ENCODE measurements around the gene ZNF136.

ZNF136 gene

DNA sequence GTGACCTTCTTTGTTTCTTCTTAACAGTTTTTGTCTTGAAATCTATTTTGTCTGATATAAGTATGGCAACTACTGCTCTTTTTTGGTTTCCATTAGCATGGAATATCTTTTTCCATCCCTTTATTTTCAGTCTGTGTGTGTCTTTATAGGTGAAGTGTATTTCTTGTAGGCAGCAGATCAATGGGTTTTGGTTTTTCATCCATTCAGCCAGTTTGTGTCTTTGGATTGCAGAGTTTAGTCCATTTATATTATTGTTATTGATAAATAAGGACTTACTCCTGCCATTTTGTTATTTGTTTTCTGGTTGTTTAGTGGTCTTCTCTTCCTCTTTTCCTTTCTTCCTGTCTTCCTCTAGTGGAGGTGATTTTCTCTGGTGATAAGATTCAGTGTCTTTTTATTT is 54.4 kb downstream of the ZNF136 start:
- Mint-ChIP-seq H3K4me1 (ENCODE audit: low read depth) (no peaks in the 10 kb centered on the region), H3K36me3 (ENCODE audit: low read depth) (peaks cover 7% of the 10 kb centered on the region), H3K27me3 (ENCODE audit: low read depth) (no peaks in the 10 kb centered on the region), H3K27ac (no peak overlapping the region), H3K9me3 (peaks cover 79% of the 10 kb centered on the region), H3K4me3 (no peak overlapping the region)
- no peak for DNase-seq (ENCODE audit: low spot score)

DNA sequence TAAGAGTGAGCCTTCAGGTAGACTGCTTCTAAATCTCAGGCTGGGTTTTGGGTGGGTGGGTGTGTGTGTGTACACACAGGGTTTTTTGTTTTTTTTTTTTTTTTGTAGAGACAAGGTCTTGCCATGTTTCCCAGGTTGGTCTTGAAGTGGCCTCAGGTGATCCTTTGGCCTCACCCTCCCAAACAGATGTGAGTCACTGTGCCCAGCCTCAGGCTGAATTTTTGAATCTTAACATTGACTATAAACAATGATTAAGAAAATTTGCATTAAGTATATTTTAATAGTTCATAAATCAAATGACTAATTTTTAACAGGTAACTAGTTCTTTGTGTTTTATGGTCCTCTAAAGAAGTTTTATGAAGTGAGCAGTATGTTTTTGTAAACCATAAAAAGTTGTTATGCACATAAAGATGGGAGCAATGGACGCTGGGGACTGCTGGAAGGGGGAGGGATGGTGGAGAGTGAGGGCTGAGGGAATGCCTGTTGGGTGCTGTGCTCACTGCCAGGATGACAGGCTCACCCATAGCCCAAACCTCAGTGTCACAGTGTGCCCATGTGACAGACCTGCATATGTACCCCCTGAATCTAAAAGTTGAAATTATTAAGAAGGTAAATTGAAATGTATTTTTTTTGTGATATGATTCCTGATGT is 60.2 kb downstream of the ZNF136 start:
- no peak overlapping the region for H3K27ac Mint-ChIP-seq
- no peaks in the 10 kb centered on the region for H3K27me3 Mint-ChIP-seq (ENCODE audit: low read depth)
- peaks cover 64% of the 10 kb centered on the region for H3K9me3 Mint-ChIP-seq
- peaks cover 4% of the 10 kb centered on the region for H3K36me3 Mint-ChIP-seq (ENCODE audit: low read depth)
- no peak overlapping the region for H3K4me3 Mint-ChIP-seq
- no peak for DNase-seq (ENCODE audit: low spot score)
- H3K4me1 Mint-ChIP-seq (ENCODE audit: low read depth): no peaks in the 10 kb centered on the region

DNA sequence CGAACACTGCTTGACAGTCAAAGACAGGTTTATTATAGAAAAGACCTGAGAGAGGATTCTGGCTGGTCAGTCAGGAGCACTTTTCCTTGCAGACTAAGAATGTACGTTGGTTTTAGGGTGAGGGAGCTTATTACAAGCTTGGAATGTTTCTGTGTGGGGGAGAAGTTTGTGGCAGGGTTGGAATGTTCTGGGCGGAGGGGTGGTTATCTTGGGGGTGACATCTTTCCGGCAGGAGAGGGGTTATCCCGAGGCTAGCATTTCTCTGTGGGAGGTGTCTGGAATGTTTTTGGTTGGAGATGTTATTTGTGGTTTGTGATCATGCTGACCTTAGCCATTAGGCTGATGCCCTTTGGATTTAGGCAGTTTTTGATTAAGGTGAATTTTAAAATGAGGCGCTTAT is 61.8 kb downstream of the ZNF136 start:
- H3K36me3 Mint-ChIP-seq (ENCODE audit: low read depth): peaks cover 9% of the 10 kb centered on the region
- no peak for DNase-seq (ENCODE audit: low spot score)
- no peak overlapping the region for H3K4me3 Mint-ChIP-seq
- no peaks in the 10 kb centered on the region for H3K27me3 Mint-ChIP-seq (ENCODE audit: low read depth)
- H3K27ac Mint-ChIP-seq: no peak overlapping the region
- H3K4me1 Mint-ChIP-seq (ENCODE audit: low read depth): no peaks in the 10 kb centered on the region
- H3K9me3 Mint-ChIP-seq: peaks cover 60% of the 10 kb centered on the region

DNA sequence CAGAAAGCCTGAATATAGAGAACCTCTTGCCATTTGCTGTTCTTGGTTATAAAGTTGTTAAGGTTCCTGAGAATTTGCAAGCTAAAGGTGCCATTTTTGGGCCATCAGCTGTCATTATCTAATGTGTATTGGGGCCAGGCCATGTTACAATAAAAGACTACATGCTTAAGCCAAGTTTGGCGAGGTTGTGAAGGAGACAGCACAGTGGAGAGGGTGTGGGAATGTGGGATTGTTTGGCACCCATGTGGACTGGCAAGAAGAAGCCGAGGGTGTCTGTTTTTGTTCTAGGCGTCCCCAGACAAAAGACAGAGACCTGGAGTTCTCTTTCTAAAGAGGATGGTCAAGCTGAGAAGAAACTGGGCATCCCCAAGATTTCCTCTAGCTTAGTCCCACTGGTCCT is 67.1 kb downstream of the ZNF136 start:
- H3K36me3 Mint-ChIP-seq (ENCODE audit: low read depth): peaks cover 5% of the 10 kb centered on the region
- H3K27me3 Mint-ChIP-seq (ENCODE audit: low read depth): no peaks in the 10 kb centered on the region
- H3K9me3 Mint-ChIP-seq: peaks cover 71% of the 10 kb centered on the region

DNA sequence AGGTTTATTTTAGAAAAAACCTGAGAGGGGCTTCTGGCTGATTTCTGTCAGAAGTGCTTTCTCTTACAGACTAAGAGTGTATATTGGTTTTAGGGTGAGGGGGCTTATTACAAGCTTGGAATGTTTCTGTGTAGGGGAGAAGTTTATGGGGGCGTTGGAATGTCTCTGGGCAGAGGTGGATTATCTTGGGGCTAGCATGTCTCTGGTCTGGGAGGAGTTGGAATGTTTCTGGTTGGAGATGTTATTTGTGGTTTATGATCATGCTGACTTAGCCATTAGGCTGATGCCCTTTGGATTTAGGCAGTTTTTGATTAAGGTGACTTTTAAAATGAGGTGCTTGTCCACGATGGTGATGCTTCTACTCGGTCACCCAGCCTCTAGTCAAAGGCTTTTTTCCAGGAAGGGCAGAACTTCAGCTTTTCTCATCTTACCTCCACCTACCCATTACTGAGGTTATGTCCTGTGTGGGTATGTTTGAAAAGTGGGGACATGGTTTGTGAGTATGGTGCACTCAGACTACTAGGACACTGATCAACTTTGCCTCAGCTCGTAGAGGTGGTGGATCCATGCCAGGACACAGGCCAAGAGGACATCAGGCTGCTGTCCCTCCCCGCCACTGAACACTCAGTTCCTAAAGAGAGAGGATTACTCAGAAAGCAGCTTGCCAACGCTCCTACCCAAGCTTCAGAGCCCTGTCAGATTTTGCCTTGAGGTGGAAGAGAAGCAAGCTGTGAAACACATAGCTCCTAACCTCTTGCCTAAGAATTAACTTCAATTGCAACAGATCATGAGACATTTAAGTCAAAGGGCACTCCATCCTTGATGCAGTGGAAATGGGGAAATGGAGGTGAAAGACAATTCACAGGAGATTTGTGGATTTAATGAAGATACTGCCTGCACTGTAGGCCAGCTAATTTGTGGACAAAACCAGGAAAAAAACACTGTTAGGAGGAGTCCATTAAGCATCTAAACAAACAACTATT is 68.1 kb downstream of the ZNF136 start:
- Mint-ChIP-seq H3K4me1 (ENCODE audit: low read depth) (no peaks in the 10 kb centered on the region), H3K9me3 (peaks cover 67% of the 10 kb centered on the region), H3K4me3 (no peak overlapping the region), H3K27ac (no peak overlapping the region), H3K36me3 (ENCODE audit: low read depth) (peaks cover 5% of the 10 kb centered on the region), H3K27me3 (ENCODE audit: low read depth) (no peaks in the 10 kb centered on the region)
- no peak for DNase-seq (ENCODE audit: low spot score)

More for the DNA sequence above, 67.1 kb downstream of the ZNF136 start:
- Mint-ChIP-seq H3K27ac (no peak overlapping the region), H3K4me3 (no peak overlapping the region), H3K4me1 (ENCODE audit: low read depth) (no peaks in the 10 kb centered on the region)
- no peak for DNase-seq (ENCODE audit: low spot score)

DNA sequence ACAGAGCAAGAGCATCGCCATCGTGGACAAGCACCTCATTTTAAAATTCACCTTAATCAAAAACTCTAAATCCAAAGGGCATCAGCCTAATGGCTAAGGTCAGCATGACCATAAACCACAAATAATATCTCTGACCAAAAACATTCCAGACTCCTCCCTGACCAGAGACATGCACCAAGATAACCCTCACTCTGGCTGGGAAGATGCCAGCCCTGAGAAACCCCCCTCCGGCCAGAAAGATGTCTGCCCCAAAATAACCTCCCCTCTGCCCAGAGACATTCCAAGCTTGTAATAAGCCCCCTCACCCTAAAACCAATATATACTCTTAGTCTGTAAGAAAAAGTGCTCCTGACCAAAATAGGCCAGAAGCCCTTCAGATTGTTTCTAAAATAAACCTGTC is 70.1 kb downstream of the ZNF136 start:
- Mint-ChIP-seq H3K4me3 (no peak overlapping the region), H3K9me3 (peaks cover 67% of the 10 kb centered on the region), H3K36me3 (ENCODE audit: low read depth) (peaks cover 5% of the 10 kb centered on the region), H3K27ac (no peak overlapping the region), H3K27me3 (ENCODE audit: low read depth) (no peaks in the 10 kb centered on the region), H3K4me1 (ENCODE audit: low read depth) (no peaks in the 10 kb centered on the region)
- DNase-seq (ENCODE audit: low spot score): no peak

DNA sequence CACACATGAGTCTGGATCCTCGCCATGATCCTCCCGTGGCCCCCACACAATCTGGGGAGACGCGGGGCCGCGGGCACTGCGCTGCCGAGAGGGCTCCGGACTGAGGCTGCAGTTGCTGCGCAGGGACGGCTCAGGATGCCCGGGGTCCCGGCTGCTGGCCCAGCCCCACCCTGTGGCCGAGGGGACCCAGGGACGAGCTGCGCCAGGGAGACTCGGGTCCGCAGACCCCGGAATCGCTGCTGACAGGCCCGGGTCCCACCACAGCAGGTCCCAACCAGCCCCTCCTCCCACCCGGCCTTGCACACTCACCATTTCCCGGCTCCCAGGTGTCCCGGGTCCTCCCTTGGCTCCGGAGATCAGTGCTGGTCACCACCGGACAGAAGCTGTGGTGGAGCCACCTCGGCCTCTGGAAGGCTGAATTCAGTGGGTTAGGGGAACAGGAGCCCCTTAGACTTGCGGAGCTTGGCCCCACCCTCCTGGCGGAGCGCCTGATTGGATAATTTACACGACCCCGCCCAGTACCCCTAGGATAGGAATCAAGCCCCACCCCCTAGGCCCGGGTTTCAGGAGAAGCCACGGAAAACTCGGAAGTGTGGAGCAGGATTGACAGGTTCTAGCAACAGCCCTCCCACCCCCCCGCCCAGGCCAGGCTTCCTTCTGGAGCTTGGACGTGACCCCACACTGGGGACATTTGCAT is 74.4 kb downstream of the ZNF136 start:
- H3K4me1 Mint-ChIP-seq (ENCODE audit: low read depth): no peaks in the 10 kb centered on the region
- peaks cover 1% of the 10 kb centered on the region for H3K36me3 Mint-ChIP-seq (ENCODE audit: low read depth)
- no peak for DNase-seq (ENCODE audit: low spot score)
- no peak overlapping the region for H3K4me3 Mint-ChIP-seq
- H3K27ac Mint-ChIP-seq: no peak overlapping the region
- H3K9me3 Mint-ChIP-seq: peaks cover 44% of the 10 kb centered on the region
- H3K27me3 Mint-ChIP-seq (ENCODE audit: low read depth): no peaks in the 10 kb centered on the region

All from T-helper 2 cell treated with Interferon-gamma antibody and Interleukin-4, amounts not matched to agents 5 μg/mL and 100 μg/mL, for 36 hours (primary cell).